GM21825 (cell line): ENCODE results near the gene TRIM47.
"Not testable (repeated sequence)": the region's sequence is repeated elsewhere in the genome, so short reads cannot be mapped to it uniquely, and the experiment has no call there.

Source experiments
- ATAC-seq: cut with Tn5 transposase; IDR thresholded peaks from one replicate; pipeline ENCODE4 v1.9.1; 2021; ENCODE audit warnings: mild to moderate bottlenecking, moderate library complexity; ENCODE audit not compliant: unreplicated experiment

TRIM47 gene

DNA sequence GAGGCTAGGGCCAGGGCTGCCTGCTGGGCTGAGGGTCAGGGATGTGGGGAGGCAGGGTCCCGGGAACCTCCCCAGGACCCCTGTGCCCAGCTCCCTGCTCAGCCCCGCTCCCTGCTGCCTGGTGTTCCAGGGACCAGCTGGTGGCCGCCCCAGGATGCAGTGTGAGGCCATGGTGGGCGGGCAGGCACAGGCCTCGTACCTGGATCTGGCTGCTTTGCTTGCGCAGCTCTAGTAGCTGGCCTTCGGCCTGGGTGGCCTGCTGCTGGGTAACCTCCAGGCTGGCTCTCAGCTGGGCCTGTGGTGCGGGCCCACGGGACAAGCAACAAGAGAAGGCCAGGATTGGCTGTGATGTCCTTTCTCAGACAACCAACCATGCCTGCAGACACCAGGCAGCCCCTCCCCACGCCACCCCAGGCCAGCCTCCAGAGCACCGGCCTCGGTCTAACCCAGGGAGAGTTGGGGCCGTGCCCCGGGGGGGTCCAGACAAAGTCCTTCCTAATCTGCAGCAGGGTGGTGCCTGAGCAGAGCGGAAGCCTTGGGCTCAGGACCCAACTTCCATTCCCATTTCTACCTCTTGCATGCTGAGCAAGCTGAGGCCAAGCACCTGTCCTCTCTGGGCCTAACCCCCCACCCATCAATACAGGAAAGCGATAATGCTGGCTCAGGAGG lies 14.3 kb upstream of the TRIM47 start:
- no peak for ATAC-seq

DNA sequence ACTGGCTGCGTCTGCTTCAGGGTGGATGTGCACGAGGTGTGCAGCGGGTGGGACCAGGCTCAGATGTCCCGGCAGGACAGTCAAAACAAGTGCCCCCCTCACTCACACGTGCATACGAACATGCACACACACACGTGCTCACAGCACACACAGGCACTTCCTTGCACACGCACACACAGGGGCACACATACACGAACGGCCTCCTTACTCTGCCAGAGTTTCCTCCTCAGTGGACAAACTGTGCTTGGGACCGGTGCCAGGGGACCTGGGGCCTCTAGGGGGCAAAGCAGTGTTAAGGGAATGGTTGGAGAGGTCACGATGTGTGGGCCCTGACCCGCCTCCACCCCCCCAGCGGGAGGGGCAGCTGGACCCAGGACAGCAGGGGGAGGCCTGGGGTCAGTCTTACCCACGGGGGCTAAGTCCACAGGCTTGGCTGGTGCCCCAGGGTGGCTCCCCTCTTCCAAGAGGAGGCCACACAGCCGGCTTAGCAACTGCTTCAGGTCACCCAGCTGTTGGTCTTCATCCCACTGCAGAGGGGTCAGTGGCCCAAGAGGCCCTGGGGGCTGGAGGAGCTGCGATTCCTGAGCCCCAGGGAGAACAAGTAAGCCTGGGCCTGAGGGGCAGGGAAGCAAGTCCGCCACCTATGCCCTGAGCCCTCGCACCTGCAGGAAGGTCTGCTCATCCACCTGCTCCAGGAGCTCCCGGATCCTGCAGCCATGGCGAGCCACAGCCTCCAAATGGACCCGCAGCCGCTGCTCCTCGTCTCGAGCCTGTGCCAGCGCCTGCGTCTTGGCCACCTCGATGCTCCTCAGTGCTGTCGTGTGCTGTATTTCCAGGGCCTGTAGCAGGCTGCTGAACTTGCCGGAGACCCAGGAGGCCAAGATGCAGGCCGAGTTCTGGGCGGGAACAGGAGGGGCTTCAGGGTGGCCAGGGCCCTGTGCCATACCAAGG lies 13.5 kb upstream of the TRIM47 start:
- no peak for ATAC-seq

DNA sequence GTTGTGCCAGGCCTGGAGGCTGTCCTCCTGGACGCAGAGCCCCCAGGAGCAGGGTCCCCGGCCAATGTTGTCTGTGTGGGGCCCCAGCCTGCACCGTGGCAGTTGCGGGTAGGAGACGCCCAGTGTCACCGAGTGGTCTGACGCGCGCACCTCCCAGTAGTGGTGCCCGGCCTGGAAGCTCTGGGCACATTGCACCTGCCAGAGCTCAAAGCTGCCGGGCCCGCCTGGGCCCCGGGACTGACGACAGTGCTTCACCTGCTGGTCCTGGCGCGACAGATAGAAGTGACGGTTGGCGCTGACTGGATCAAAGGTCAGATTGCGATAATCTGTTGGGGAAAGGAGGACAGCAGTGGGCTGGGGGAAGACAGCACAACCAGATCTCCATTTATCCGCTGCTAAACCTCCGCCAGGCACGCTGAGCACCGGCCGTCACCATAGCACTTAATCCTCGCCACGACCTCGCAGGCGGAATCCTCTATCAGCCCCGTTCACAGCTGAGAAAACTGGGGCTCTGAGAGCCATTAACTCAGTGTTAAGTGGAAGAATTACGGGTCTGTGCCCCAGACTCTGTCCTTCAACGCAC lies 12.7 kb upstream of the TRIM47 start:
- no peak for ATAC-seq

DNA sequence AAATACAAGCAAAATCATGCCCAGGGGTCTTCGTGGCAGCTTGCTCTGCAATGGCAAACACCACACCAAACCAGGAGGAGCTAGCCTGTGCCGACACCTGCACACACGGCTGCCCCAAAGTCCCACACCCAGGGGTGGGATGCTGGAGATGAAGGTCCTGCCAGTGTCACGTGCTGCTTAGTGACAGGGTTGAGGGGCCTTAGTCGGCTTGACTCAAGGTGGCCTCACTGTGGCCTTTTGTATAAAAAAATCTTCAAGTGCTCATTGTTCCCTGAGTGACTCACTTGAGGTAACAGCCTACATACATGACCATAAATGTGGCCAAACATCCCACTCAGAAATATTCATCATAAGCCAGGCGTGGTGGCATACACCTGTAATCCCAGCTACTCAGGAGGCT lies 11.1 kb upstream of the TRIM47 start:
- no peak for ATAC-seq

DNA sequence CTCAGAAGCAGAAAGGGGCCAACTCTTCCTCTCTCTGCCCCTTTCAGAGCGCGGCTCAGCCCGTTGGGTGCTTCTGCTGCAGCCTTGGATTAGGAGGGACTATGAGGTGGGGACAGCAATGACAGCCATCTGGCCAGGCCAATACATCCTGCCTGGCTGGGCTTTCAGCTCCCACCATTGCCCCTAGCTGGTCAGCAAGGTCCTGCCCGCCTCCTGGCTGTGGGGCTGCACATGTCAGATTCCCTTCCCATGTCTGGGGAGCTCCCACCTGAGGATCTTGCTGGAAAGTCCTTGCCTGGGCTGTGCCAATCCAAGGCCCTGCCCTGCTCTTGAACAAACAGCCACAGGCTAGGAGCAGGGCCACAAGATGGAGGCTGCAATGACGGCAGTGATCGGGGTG lies 10.1 kb upstream of the TRIM47 start:
- ATAC-seq = no peak

DNA sequence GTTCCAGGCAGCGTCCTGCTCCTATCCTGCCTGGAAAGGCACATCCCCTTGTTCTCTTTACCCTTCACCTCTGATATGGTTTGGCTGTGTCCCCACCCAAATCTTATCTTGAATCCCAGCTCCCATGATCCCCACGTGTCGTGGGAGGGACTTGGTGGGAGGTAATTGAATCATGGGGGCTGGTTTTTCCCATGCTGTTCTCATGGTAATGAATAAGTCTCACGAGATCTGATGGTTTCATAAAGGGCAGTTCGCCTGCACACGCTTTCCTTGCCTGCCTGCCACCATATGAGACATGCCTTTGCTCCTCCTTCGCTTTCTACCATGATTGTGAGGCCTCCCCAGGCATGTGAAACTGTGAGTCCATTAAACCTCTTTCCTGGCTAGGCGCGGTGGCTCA lies 7.5 kb upstream of the TRIM47 start:
- ATAC-seq = not testable (repeated sequence)

DNA sequence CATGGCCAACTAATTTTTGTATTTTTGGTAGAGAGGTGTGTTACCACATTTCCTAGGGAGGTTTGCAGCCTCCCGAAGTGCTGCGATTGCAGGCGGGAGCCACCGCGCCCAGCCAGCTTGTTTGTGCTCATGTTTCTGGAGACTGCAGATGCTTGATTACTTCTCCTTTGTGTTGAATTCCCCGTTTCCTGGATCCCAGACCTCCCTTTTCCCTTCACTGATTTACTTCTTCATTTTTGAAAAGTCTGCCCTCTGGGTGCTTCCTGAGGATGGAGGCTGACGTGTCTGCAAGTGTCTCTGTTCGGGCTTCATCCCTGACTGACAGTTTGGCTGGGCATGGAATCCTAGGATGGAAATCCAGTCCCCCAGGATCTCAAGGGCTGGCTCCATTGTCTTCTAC lies 7.0 kb upstream of the TRIM47 start:
- ATAC-seq = no peak

DNA sequence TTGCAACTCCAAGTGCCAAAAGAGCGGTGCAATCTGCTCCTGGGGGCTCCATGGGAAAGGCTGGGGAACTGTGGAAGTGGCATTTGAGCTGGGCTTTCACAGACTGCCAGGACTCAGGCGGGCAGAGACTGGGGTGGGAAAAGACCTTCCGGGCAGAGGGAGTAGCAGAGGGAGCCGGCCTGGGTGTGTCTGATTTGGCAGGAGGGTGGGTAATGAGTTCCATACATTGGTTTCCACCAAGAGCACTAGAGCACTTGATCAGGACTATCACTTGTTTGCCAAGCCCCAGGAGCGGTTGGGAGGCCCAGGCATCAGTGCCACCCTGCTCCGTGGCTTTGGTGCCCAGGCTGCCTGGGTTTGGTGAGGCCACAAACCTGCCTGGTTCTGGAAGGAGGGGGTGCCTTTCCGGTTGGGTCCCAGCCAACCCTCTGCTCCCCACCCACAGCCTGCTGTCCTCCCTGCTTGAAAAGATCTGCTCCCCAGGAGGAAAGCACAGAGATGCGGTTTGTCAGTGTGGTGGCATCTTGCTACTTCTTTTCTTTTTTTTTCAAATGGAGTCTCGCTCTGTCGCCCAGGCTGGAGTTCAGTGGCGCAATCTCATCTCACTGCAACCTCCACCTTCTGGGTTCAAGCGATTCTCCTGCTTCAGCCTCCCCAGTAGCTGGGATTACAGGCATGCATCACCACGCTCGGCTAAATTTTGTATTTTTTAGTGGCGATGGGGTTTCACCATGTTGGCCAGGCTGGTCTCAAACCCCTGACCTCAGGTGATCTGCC lies 3.5 kb upstream of the TRIM47 start:
- ATAC-seq = no peak

DNA sequence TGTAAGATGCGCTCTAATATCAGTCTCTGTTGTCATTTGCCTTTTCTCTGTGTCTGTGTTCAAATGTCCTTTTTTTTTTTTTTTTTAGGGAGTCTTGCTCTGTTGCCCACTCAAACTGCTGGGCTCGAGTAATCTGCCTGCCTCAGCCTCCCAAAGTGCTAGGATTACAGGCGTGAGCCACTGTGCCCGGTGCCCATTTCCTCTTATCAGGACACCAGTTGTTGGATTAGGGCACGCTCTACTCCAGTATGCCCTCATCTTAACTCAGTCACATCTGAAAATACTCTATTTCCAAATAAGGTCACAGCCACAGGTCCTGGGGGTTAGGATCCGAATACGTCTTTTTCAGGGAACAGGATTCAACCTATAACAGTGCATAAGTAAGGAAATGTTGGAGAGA lies 1.9 kb upstream of the TRIM47 start:
- ATAC-seq = no peak

DNA sequence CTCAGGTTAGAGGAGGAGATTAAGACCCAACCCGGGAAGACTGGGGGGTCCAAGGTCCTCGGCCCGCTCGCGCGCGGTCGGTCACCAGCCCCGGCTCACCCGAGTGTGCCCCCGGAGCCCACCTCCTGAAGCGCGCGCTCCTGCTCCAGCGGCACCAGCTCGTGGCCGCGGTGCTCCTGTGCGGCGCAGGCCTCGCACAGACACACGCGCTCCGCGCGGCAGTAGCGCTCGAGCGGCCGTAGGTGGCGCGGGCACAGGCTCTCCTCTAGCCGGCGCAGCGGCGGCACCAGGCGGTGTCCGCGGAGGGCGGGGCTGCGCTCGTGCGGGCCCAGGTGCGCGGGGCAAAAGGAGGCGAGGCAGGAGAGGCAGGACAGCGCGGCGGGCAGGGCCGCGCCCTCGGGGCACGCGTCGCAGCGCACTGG lies 618 bp downstream of the TRIM47 start:
- no peak for ATAC-seq

DNA sequence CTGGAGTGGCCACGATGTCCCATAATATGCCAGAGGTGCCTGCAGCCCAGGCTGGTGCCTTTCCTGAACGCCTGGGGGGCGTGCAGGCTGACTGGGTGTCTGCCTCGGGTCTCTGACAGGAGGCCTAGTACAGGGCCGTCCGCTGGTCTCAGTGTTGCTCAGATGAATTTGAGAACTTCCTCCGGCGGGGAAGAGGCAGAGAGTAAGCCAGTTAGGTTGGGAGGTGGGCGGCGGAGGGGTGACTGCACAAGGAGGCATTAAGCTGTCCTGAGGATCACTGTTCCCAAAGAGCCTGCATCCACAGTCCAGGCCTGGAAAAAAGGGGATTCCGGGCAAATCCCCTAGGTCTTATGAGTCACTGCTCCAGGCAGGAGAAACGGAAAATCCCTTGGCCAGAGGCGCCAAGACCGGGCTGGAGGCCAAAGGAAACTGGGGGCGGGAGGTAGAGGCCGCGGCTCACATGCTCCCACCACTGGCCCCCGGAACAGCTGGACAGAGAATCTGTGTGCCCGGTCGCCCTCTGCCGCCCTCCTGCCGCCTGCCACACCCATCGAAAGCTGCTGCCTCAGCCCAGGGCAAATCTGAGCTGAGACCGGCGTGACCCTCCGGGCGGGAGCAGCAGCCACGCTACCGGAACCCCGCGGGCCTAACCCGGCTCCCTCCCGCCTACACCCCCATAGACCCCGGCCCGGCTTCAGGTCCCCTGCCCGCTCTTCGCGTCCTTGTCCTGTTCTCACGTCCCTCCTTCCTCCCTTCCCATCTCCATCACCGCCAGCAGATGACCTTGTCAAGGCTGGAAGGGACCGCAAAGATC lies 1.2 kb downstream of the TRIM47 start:
- ATAC-seq = no peak

DNA sequence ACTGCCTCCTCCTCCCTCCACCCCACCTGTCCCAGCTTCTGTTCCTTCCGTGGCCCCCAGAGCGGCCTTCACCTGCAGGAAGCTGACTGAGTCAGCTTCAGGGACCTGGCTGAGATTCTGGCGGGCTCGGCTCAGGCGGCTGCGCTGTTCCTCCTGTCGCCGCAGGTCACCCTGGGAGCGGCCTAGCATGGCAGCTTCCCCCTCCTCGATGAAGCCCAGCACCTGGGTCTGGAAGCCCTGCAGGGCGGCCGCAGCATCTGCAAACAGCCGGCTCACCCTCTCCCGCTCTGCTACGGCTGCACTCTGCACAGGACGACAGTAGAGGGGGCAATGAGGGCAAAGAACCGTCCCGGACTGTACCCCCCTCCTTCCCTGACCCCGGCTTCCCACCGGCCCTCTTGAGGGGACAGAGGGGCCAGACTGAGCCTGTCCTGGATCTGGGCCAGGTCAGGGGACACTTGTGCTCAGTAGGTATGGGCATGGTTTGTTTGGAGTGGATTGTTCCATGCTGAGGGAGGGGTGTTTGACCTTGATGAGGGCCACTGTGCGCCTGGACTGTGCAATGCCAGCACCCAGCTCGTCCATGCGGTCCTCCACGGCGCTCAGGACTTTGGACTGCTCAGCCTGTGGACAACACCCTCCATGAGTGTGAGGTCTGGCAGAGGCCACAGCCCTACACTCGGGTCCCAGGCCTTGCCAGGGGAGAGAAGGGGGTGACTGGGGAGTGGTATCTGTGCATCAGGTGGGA lies 2.0 kb downstream of the TRIM47 start:
- ATAC-seq = no peak

DNA sequence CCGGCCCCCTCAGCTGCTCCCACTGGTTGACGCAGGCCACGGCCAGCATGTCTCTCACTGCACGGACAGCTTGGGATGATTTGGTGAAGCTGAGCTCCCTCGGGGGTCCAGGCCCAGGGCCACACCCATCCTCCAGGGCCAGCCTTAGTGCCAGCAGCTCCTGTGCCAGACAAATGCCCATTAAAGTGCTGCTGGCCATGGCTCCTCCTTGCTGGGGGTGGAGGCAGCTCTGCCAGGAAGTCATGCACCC lies 2.5 kb downstream of the TRIM47 start:
- ATAC-seq = no peak

DNA sequence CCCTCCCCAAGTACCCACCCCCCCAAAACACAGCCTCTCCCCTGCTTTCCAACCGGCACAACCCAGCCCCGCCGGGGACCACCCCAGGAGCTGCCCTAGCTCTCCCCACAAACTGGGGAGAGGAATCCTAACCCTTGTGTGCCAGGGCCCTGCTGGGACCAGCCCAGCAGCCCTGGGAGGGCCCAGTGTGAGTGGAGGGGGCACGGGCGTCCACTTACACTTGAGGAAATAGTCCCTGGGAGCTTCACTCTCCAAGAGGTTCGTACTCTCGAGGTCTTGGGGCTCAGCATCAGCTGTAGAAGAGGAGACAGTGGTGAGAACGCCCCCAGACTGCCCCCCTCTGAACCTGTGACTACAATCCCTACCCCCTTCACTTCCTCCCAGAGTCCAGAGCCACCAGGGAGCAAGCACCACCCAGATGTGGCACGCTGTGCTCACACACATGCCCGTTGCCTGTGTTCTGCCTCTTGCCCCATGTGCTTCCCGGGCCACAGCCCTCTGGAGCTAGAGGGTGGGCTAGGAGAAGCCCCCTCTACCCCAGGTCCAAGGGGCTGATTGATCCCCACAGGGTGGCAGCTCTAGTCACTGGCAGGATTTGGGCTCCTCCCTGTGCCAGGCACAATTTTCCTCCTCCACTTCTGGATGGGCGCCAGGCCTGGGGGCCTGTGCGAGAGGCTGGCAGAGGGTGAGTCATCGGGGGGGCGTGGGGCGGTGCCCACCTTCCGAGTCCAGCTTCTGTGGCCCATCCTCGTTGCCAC lies 3.0 kb downstream of the TRIM47 start:
- ATAC-seq = no peak

DNA sequence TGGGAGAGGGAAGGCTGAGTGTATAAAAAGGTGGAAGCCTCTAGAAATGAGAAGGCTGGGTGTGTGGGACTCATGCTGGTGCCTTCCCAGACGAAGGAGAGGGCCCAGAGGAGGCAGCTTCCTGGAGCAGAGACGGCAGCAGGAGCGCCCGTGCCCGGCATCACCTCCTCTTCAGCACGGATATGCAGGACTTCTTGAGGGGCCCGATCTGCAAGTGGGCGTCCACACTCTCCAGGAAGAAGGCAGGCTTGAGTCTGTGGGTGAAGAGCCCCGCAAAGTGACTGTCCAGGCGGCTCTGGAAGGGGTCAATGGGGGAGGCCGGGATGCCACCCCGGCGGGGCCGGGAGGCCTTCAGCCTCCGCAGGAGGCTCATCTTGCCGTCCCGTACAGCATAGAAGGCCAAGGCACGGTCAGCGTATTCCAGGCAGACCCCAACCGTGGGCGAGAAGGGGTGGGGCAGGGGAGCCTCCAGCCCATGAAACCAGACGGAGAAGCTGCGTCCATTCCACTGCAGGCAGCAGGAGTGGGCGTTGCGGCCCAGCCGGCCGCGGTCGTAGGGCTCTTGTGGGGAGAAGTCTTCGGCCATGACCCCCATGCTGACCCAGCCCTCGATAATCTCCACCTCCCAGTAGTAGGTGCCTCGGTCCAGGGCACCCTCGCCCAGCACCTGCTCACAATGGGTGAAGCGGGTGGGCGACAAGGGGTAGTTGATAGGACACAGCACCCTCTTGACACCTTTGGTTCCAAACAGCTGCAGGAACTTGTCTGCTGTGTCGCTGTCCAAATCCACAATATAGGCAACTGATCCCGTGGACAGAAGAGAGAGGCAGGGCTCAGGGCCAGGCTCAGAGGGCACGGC lies 3.8 kb downstream of the TRIM47 start:
- no peak for ATAC-seq

DNA sequence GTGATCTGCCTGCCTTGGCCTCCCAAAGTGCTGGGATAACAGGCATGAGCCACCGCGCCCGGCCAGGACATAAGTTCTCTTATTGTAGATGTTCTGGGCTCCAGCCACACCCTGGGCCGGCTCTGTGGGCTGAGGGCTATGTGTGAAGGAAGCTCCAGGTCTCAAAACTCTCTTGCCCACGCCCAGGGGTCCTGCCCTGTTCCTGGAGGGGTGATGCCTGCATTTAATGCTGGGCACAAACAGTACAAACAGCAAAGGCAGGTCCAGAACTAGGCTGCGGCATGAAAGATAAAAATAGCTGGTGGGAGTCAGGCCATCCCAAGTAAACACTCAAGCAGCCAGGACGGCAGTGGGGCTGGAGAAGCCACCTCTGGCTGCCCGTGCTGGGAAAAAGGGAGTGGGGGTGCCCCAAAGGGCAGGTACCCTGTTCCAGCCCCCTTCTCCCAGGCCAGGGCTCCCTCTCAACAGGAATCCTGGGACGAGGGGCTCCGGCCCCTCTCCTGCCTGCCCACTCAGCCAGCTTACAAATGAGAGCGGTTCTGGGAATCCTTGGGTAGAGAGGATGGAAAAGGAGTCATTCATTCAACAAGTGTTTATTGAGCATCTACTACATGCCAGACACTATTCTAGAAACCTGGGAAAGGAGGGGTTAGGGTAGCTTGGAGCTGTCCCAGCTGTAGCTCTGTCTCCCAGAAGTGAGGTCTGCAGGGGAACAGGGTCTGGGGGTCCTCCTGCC lies 4.6 kb downstream of the TRIM47 start:
- ATAC-seq = no peak
